OCI-LY3 (cell line): ENCODE results near the gene LMO2.

ENCODE experiments used
- H2AFZ ChIP-seq: fragments of 200-600, 300-600 bp; shearing (Covaris generic); 2 replicates; pipeline ENCODE4 v1.6.0; 2014; ENCODE audit warnings: antibody characterized with exemption, low read depth, low read length
- H3K27ac ChIP-seq: fragments of 200-600, 300-600 bp; sonication (generic); 2 replicates; pipeline ENCODE4 v1.5.1; 2014; ENCODE audit warnings: mild to moderate bottlenecking, low read length, moderate library complexity, mixed read lengths
- H3K27me3 ChIP-seq: fragments of 200-600, 300-600 bp; sonication (generic); 2 replicates; pipeline ENCODE4 v1.6.1; 2014; ENCODE audit warnings: low read depth, low read length, mixed read lengths
- H3K36me3 ChIP-seq: fragments of 200-600, 300-600 bp; sonication (generic); replicated peaks from 2 replicates; pipeline ENCODE3; 2014; ENCODE audit warnings: low read depth, low read length, mixed read lengths
- H3K4me1 ChIP-seq: fragments of 300-600, 200-600 bp; sonication (generic); 2 replicates; pipeline ENCODE4 v1.6.1; 2014; ENCODE audit warnings: low read length, mixed read lengths
- H3K4me2 ChIP-seq: fragments of 200-600, 300-600 bp; sonication (generic); 2 replicates; pipeline ENCODE4 v1.6.1; 2014; ENCODE audit warnings: low read length, mixed read lengths
- H3K4me3 ChIP-seq: fragments of 300-600, 200-600 bp; sonication (generic); 2 replicates; pipeline ENCODE4 v1.5.1; 2014; ENCODE audit warnings: antibody characterized with exemption, mild to moderate bottlenecking, low read length, moderate library complexity
- H3K79me2 ChIP-seq: fragments of 300-600, 200-600 bp; shearing (Covaris generic); 2 replicates; pipeline ENCODE4 v1.6.1; 2014; ENCODE audit warnings: mild to moderate bottlenecking, low read length, mixed read lengths
- H3K9ac ChIP-seq: fragments of 300-600, 200-600 bp; shearing (Covaris generic); 2 replicates; pipeline ENCODE4 v1.6.0; 2014; ENCODE audit warnings: mild to moderate bottlenecking, low read length, moderate library complexity
- H3K9me3 ChIP-seq: fragments of 200-600, 300-600 bp; shearing (Covaris generic); 2 replicates; pipeline ENCODE4 v1.6.1; 2014; ENCODE audit warnings: low read length, mixed read lengths; ENCODE audit not compliant: insufficient read depth
- H4K20me1 ChIP-seq: fragments of 200-600, 300-600 bp; sonication (generic); 2 replicates; pipeline ENCODE4 v1.6.1; 2016; ENCODE audit warnings: low read length, mixed read lengths; ENCODE audit not compliant: insufficient read depth
- CTCF ChIP-seq: fragments of 200-600, 300-600 bp; sonication (generic); IDR thresholded peaks from 2 replicates; pipeline ENCODE4 v1.5.1; 2014; ENCODE audit warnings: antibody characterized with exemption, low read length, low read depth
- EZH2phosphoT487 ChIP-seq: fragments of 200-600 bp; shearing (Covaris generic); IDR thresholded peaks from 2 replicates; pipeline ENCODE4 v1.6.1; 2018; ENCODE audit warnings: antibody characterized with exemption, mixed run types, low read depth

LMO2 gene

GRCh38 chr11:33877038-33877437, 14.8 kb downstream of the LMO2 start:
- no peak overlapping the region for H3K9ac ChIP-seq
- no peaks in the 10 kb centered on the region for H3K9me3 ChIP-seq
- H3K27me3 ChIP-seq = peaks cover 65% of the 10 kb centered on the region
- no peak overlapping the region for H3K4me3 ChIP-seq
- no peaks in the 10 kb centered on the region for H4K20me1 ChIP-seq
- H3K27ac ChIP-seq = no peak overlapping the region
- H2AFZ ChIP-seq = no peak overlapping the region
- TF ChIP-seq EZH2phosphoT487 = no peak
- no peak for TF ChIP-seq CTCF
- H3K4me2 ChIP-seq = no peak overlapping the region
- no peaks in the 10 kb centered on the region for H3K79me2 ChIP-seq
- no peaks in the 10 kb centered on the region for H3K4me1 ChIP-seq
- no peaks in the 10 kb centered on the region for H3K36me3 ChIP-seq

- Histone ChIP-seq H3K27me3 (peaks cover 59% of the 10 kb centered on the region), H3K9me3 (no peaks in the 10 kb centered on the region), H4K20me1 (no peaks in the 10 kb centered on the region), H3K9ac (no peak overlapping the region), H3K4me2 (no peak overlapping the region), H3K4me1 (peaks cover 3% of the 10 kb centered on the region; the same call in 1 of the 2 replicates), H2AFZ (no peak overlapping the region), H3K79me2 (no peaks in the 10 kb centered on the region), H3K36me3 (no peaks in the 10 kb centered on the region), H3K4me3 (no peak overlapping the region), H3K27ac (no peak overlapping the region)
- no peak for TF ChIP-seq CTCF
- TF ChIP-seq EZH2phosphoT487 = no peak
These were observed 16.1 kb downstream of the LMO2 start for GRCh38 chr11:33875621-33876294.

- H3K27me3 ChIP-seq = peaks cover 64% of the 10 kb centered on the region
- no peaks in the 10 kb centered on the region for H3K36me3 ChIP-seq
- H2AFZ ChIP-seq = no peak overlapping the region
- no peak overlapping the region for H3K27ac ChIP-seq
- H3K79me2 ChIP-seq = no peaks in the 10 kb centered on the region
- no peaks in the 10 kb centered on the region for H4K20me1 ChIP-seq
- no peak overlapping the region for H3K4me2 ChIP-seq
- H3K9me3 ChIP-seq = no peaks in the 10 kb centered on the region
- no peak for TF ChIP-seq CTCF
- no peak for TF ChIP-seq EZH2phosphoT487
- H3K4me3 ChIP-seq = no peak overlapping the region
- peaks cover 6% of the 10 kb centered on the region; the same call in 1 of the 2 replicates for H3K4me1 ChIP-seq
- H3K9ac ChIP-seq = no peak overlapping the region
These were observed 16.9 kb downstream of the LMO2 start for GRCh38 chr11:33874910-33875490.

- no peaks in the 10 kb centered on the region for H4K20me1 ChIP-seq
- no peak overlapping the region for H3K9ac ChIP-seq
- TF ChIP-seq EZH2phosphoT487 (no peak), CTCF (no peak)
- H3K9me3 ChIP-seq = no peaks in the 10 kb centered on the region
- H3K36me3 ChIP-seq = no peaks in the 10 kb centered on the region
- no peak overlapping the region for H3K27ac ChIP-seq
- peaks cover 6% of the 10 kb centered on the region; the same call in 1 of the 2 replicates for H3K4me1 ChIP-seq
- H3K4me3 ChIP-seq = no peak overlapping the region
- H3K79me2 ChIP-seq = no peaks in the 10 kb centered on the region
- H2AFZ ChIP-seq = no peak overlapping the region
- peaks cover 61% of the 10 kb centered on the region for H3K27me3 ChIP-seq
- H3K4me2 ChIP-seq = no peak overlapping the region
These were observed 17.4 kb downstream of the LMO2 start for GRCh38 chr11:33874433-33874832.
